H9 (cell line): ENCODE results near the gene RECQL. TPM values are rescaled to one million over a fixed set of nuclear protein-coding genes. Genes with fewer than 3 reads are reported as not detected.

Experiments used
- DNase-seq: peaks from one replicate; pipeline ENCODE4 v3.0.0-alpha.2; 2017
- H2AFZ ChIP-seq: one replicate; pipeline ENCODE4 v1.6.1; 2013; ENCODE audit warnings: mild to moderate bottlenecking, low read length, control low read depth, moderate library complexity
- H2AK5ac ChIP-seq: 2 replicates; pipeline ENCODE4 v1.6.1; 2013; ENCODE audit warnings: low read length, control low read depth, mixed read lengths; ENCODE audit not compliant: insufficient read length
- H2BK120ac ChIP-seq: one replicate; pipeline ENCODE4 v1.6.1; 2013; ENCODE audit warnings: low read depth, mild to moderate bottlenecking, low read length, control low read depth, inconsistent platforms; ENCODE audit not compliant: poor library complexity, severe bottlenecking
- H2BK12ac ChIP-seq: 2 replicates; pipeline ENCODE4 v1.6.1; 2013; ENCODE audit warnings: low read length, control low read depth, mixed read lengths, low read depth; ENCODE audit not compliant: insufficient read length
- H2BK15ac ChIP-seq: 2 replicates; pipeline ENCODE4 v1.6.1; 2013; ENCODE audit warnings: low read depth, low read length, control low read depth
- H2BK20ac ChIP-seq: one replicate; pipeline ENCODE4 v1.6.1; 2013; ENCODE audit warnings: low read depth, mild to moderate bottlenecking, low read length, control low read depth, inconsistent platforms; ENCODE audit not compliant: poor library complexity, severe bottlenecking
- H2BK5ac ChIP-seq: 2 replicates; pipeline ENCODE4 v1.6.1; 2013; ENCODE audit warnings: low read length, control low read depth, mixed read lengths; ENCODE audit not compliant: insufficient read length
- H3K14ac ChIP-seq: 2 replicates; pipeline ENCODE4 v1.6.1; 2013; ENCODE audit warnings: low read length, control low read depth; ENCODE audit not compliant: insufficient read depth
- H3K18ac ChIP-seq: 2 replicates; pipeline ENCODE4 v1.6.1; 2013; ENCODE audit warnings: low read depth, mild to moderate bottlenecking, mixed read lengths, low read length, control low read depth; ENCODE audit not compliant: insufficient read length
- H3K23ac ChIP-seq: 2 replicates; pipeline ENCODE4 v1.6.1; 2013; ENCODE audit warnings: low read length, control low read depth, mixed read lengths, low read depth; ENCODE audit not compliant: insufficient read length
- H3K23me2 ChIP-seq: 2 replicates; pipeline ENCODE4 v1.6.1; 2013; ENCODE audit warnings: low read depth, mild to moderate bottlenecking, mixed read lengths, low read length, control low read depth; ENCODE audit not compliant: insufficient read length, poor library complexity, severe bottlenecking
- H3K27ac ChIP-seq: 2 replicates; pipeline ENCODE4 v1.5.1; 2013; ENCODE audit warnings: low read length, control low read depth, mixed read lengths, low read depth; ENCODE audit not compliant: insufficient read length
- H3K27me3 ChIP-seq: 2 replicates; pipeline ENCODE4 v1.6.1; 2013; ENCODE audit warnings: low read length, control low read depth, inconsistent platforms; ENCODE audit not compliant: insufficient read depth
- H3K4ac ChIP-seq: 2 replicates; pipeline ENCODE4 v1.6.1; 2013; ENCODE audit warnings: low read depth, mild to moderate bottlenecking, control low read depth, inconsistent platforms, low read length, moderate library complexity
- H3K4me1 ChIP-seq: 2 replicates; pipeline ENCODE4 v1.6.1; 2013; ENCODE audit warnings: low read length, control low read depth, inconsistent platforms; ENCODE audit not compliant: insufficient read depth
- H3K4me2 ChIP-seq: 2 replicates; pipeline ENCODE4 v1.6.1; 2013; ENCODE audit warnings: low read length, control low read depth, mixed read lengths; ENCODE audit not compliant: insufficient read length, insufficient read depth
- H3K56ac ChIP-seq: 2 replicates; pipeline ENCODE4 v1.6.1; 2013; ENCODE audit warnings: low read depth, mild to moderate bottlenecking, mixed read lengths, low read length, control low read depth; ENCODE audit not compliant: insufficient read length
- H3K79me1 ChIP-seq: 2 replicates; pipeline ENCODE4 v1.6.1; 2013; ENCODE audit warnings: low read depth, mild to moderate bottlenecking, moderate library complexity, low read length, control low read depth, inconsistent platforms; ENCODE audit not compliant: insufficient read depth, poor library complexity, severe bottlenecking
- H3K79me2 ChIP-seq: 2 replicates; pipeline ENCODE4 v1.6.1; 2013; ENCODE audit warnings: low read length, control low read depth, inconsistent platforms; ENCODE audit not compliant: insufficient read depth
- H3K9ac ChIP-seq: 2 replicates; pipeline ENCODE4 v1.6.1; 2013; ENCODE audit warnings: low read length, control low read depth, mixed read lengths; ENCODE audit not compliant: insufficient read length; ENCODE audit errors: extremely low read depth
- H3K9me3 ChIP-seq: one replicate; pipeline ENCODE4 v1.6.1; 2013; ENCODE audit warnings: low read depth, low read length, inconsistent platforms; ENCODE audit not compliant: control insufficient read depth
- H3T11ph ChIP-seq: one replicate; pipeline ENCODE4 v1.6.1; 2013; ENCODE audit warnings: mild to moderate bottlenecking, low read length, control low read depth, inconsistent platforms
- H4K20me1 ChIP-seq: one replicate; pipeline ENCODE4 v1.6.1; 2013; ENCODE audit not compliant: control insufficient read depth, insufficient read length, insufficient read depth
- H4K5ac ChIP-seq: 2 replicates; pipeline ENCODE4 v1.6.1; 2013; ENCODE audit warnings: low read depth, mild to moderate bottlenecking, mixed read lengths, low read length, control low read depth; ENCODE audit not compliant: insufficient read length
- H4K8ac ChIP-seq: replicated peaks from 2 replicates; pipeline ENCODE4 v1.6.1; 2013; ENCODE audit warnings: low read length, control low read depth, mixed read lengths, low read depth; ENCODE audit not compliant: insufficient read length
- H4K91ac ChIP-seq: 2 replicates; pipeline ENCODE4 v1.6.1; 2013; ENCODE audit warnings: low read depth, mild to moderate bottlenecking, moderate library complexity, mixed read lengths, low read length, control low read depth; ENCODE audit not compliant: insufficient read length
- H3K27ac Mint-ChIP-seq, 3 experiments: 2 replicates in 2 of 3; 3 replicates in 1 of 3; pipeline ENCODE4 v1.8.0; 2020 to 2021; ENCODE audit warnings: mixed read lengths in 3 of 3, mild to moderate bottlenecking in 1 of 3, moderate library complexity in 1 of 3
- H3K27me3 Mint-ChIP-seq: 2 replicates; pipeline ENCODE4 v1.8.0; 2021; ENCODE audit warnings: low read depth, mild to moderate bottlenecking, moderate library complexity, mixed read lengths
- H3K36me3 Mint-ChIP-seq, 3 experiments: 2 replicates in 2 of 3; 3 replicates in 1 of 3; pipeline ENCODE4 v1.8.0; 2020 to 2021; ENCODE audit warnings: low read depth in 3 of 3, mixed read lengths in 3 of 3; ENCODE audit not compliant: insufficient read depth in 1 of 3
- H3K4me1 Mint-ChIP-seq, 2 experiments: 2 replicates each; pipeline ENCODE4 v1.8.0; 2020; ENCODE audit warnings: mixed read lengths in 2 of 2
- H3K4me3 Mint-ChIP-seq, 2 experiments: 2 replicates in 1 of 2; 3 replicates in 1 of 2; pipeline ENCODE4 v1.8.0; 2020 to 2021; ENCODE audit warnings: mild to moderate bottlenecking in 2 of 2, mixed read lengths in 2 of 2, moderate library complexity in 1 of 2
- H3K9me3 Mint-ChIP-seq, 2 experiments: 2 replicates in 1 of 2; 3 replicates in 1 of 2; pipeline ENCODE4 v1.8.0; 2020; ENCODE audit warnings: mild to moderate bottlenecking in 2 of 2, mixed read lengths in 2 of 2, moderate library complexity in 1 of 2
- CTCF ChIP-seq: fragments of 200-600 bp; sonication (generic); conservative IDR thresholded peaks from 3 replicates; pipeline ENCODE4 v1.8.0; 2021; ENCODE audit warnings: antibody characterized with exemption, mild to moderate bottlenecking
- WGBS: extraction: QIAGEN DNeasy Blood & Tissue Kit; methylation state at CpG from one replicate; pipeline ENCODE4 v1.1.7; 2013; ENCODE audit warnings: missing lambda C conversion rate, low lambda C conversion rate, mixed read lengths; ENCODE audit not compliant: insufficient read length; ENCODE audit errors: extremely low coverage; 5-methylcytosine and 5-hydroxymethylcytosine counted together
- total RNA-seq: library from RNA; stranded (reverse); gene quantifications from 2 replicates; pipeline ENCODE4 v1.2.1, GENCODE V29; 2021

RECQL gene
- total RNA-seq, 1 experiment from 2014 or later: 41.0 TPM

GRCh38 chr12:21439347-21439746, 62.1 kb downstream of the RECQL start:
- no peaks in the 10 kb centered on the region for H3K9me3 ChIP-seq
- H3K14ac ChIP-seq: no peak overlapping the region
- H4K5ac ChIP-seq: no peak overlapping the region
- no peaks in the 10 kb centered on the region for H3K79me2 ChIP-seq
- H2BK20ac ChIP-seq: no peak overlapping the region
- no peak overlapping the region for H2BK5ac ChIP-seq
- no peak overlapping the region for H2AK5ac ChIP-seq
- H3K27ac ChIP-seq: no peak overlapping the region
- no peak overlapping the region for H3K23ac ChIP-seq
- no peak overlapping the region for H3K4me3 Mint-ChIP-seq
- H3T11ph ChIP-seq: no peak overlapping the region
- H3K18ac ChIP-seq: no peak overlapping the region
- no peak overlapping the region for H2BK12ac ChIP-seq
- H2AFZ ChIP-seq: no peak overlapping the region
- no peak overlapping the region for H4K91ac ChIP-seq
- H3K4me1 Mint-ChIP-seq: peaks cover 0 to 3% of the 10 kb centered on the region in 2 experiments; a peak in 1 of 4 replicates
- peaks cover 2 to 8% (median 4%) of the 10 kb centered on the region in 3 experiments; a peak in 5 of 7 replicates for H3K36me3 Mint-ChIP-seq
- no peak overlapping the region for H4K8ac ChIP-seq
- no peak overlapping the region for H3K4me2 ChIP-seq
- peaks cover 4% of the 10 kb centered on the region for H3K23me2 ChIP-seq
- peaks cover 19% of the 10 kb centered on the region for H3K27me3 Mint-ChIP-seq
- no peak overlapping the region for H3K9ac ChIP-seq
- no peak for DNase-seq
- H3K27me3 ChIP-seq: no peaks in the 10 kb centered on the region
- TF ChIP-seq CTCF: no peak
- no peaks in the 10 kb centered on the region for H3K4me1 ChIP-seq
- H2BK120ac ChIP-seq: no peak overlapping the region
- H3K4ac ChIP-seq: no peak overlapping the region
- H2BK15ac ChIP-seq: no peak overlapping the region
- H3K9me3 Mint-ChIP-seq: no peaks in the 10 kb centered on the region
- no peaks in the 10 kb centered on the region for H4K20me1 ChIP-seq
- no peak overlapping the region for H3K56ac ChIP-seq
- H3K27ac Mint-ChIP-seq: no peak overlapping the region
- no CpG with 5 or more reads among the region's 3 CpGs for WGBS
- no peaks in the 10 kb centered on the region for H3K79me1 ChIP-seq
